HT1080 (cell line): ENCODE measurements around the gene FTCD. TPM values are rescaled to one million over a fixed set of nuclear protein-coding genes. Genes with fewer than 3 reads are reported as not detected.
"Not testable (repeated sequence)": the region's sequence is repeated elsewhere in the genome, so short reads cannot be mapped to it uniquely, and the experiment has no call there.

Experiments
- DNase-seq: peaks from one replicate; pipeline ENCODE4 v3.0.0-alpha.2; 2015; ENCODE audit warnings: low read depth
- polyA plus RNA-seq, 2 experiments: library from polyadenylated mRNA; depleted of rRNA; stranded (reverse); fragments of >200 nt; gene quantifications; 2 replicates each; pipeline ENCODE4 v1.2.3, GENCODE V29; 2015
- total RNA-seq: library from RNA; depleted of rRNA; stranded (reverse); fragments of >200 nt; shearing (Covaris generic); gene quantifications from 2 replicates; pipeline ENCODE4 v1.2.3, GENCODE V29; 2014; rRNA removed

FTCD gene
- total RNA-seq = 0.13 and 0.69 TPM in 2 replicates
- polyA plus RNA-seq (2015; cell fraction: cytosol; rRNA removed) = not detected in 2 replicates
- polyA plus RNA-seq (2015; cell fraction: nucleus; rRNA removed) = 0.17 TPM in 1 of 2 replicates, not detected in the other

- DNase-seq = no peak
Measured at GRCh38 chr21:46155514-46156377, at the start of gene FTCD. TSS of gene FTCD (minus strand) at chr21:46155579. CDS start at chr21:46155523, 56 bp downstream.

GRCh38 chr21:46205166-46205565 is 49.8 kb upstream of the FTCD start:
- DNase-seq = no peak

GRCh38 chr21:46203203-46203600 is 47.8 kb upstream of the FTCD start:
- DNase-seq = no peak

- no peak for DNase-seq
Measured at GRCh38 chr21:46202592-46203202, 47.3 kb upstream of the FTCD start.

- not testable (repeated sequence) for DNase-seq
Measured at GRCh38 chr21:46200877-46201803, 45.8 kb upstream of the FTCD start.

GRCh38 chr21:46199436-46200373 is 44.3 kb upstream of the FTCD start:
- DNase-seq = no peak

GRCh38 chr21:46196733-46197132 is 41.4 kb upstream of the FTCD start:
- DNase-seq = no peak

- no peak for DNase-seq
Measured at GRCh38 chr21:46195595-46196195, 40.3 kb upstream of the FTCD start.

- DNase-seq = no peak
Measured at GRCh38 chr21:46194374-46195334, 39.3 kb upstream of the FTCD start.

GRCh38 chr21:46193829-46194373 is 38.5 kb upstream of the FTCD start:
- DNase-seq = no peak

- DNase-seq = no peak
Measured at GRCh38 chr21:46191686-46192575, 36.6 kb upstream of the FTCD start.

- peak; percentile 64 for DNase-seq
Measured at GRCh38 chr21:46191257-46191685, 35.9 kb upstream of the FTCD start.

GRCh38 chr21:46190491-46191131 is 35.2 kb upstream of the FTCD start:
- DNase-seq = no peak

- no peak for DNase-seq
Measured at GRCh38 chr21:46189959-46190490, 34.6 kb upstream of the FTCD start.

- DNase-seq = peak; percentile 50
Measured at GRCh38 chr21:46189213-46189958, 34.0 kb upstream of the FTCD start.
